Osteocyte (in vitro differentiated cells): ENCODE measurements around the gene DOCK1. TPM values are rescaled to one million over a fixed set of nuclear protein-coding genes. Genes with fewer than 3 reads are reported as not detected.

Experiments
- DNase-seq: peaks from one replicate; pipeline ENCODE4 v3.0.0; 2021; ENCODE audit warnings: mixed read lengths; ENCODE audit not compliant: unreplicated experiment; ENCODE audit errors: extremely low spot score
- H3K27ac Mint-ChIP-seq: one replicate; pipeline ENCODE4 v1.8.0; 2021; ENCODE audit warnings: mild to moderate bottlenecking, mixed read lengths; ENCODE audit not compliant: unreplicated experiment
- H3K27me3 Mint-ChIP-seq: one replicate; pipeline ENCODE4 v1.8.0; 2021; ENCODE audit warnings: mixed read lengths; ENCODE audit not compliant: unreplicated experiment
- H3K36me3 Mint-ChIP-seq: one replicate; pipeline ENCODE4 v1.8.0; 2021; ENCODE audit warnings: mixed read lengths; ENCODE audit not compliant: unreplicated experiment
- H3K4me1 Mint-ChIP-seq: one replicate; pipeline ENCODE4 v1.8.0; 2021; ENCODE audit warnings: mixed read lengths; ENCODE audit not compliant: unreplicated experiment
- H3K4me3 Mint-ChIP-seq: one replicate; pipeline ENCODE4 v1.8.0; 2021; ENCODE audit warnings: mild to moderate bottlenecking, moderate library complexity, mixed read lengths; ENCODE audit not compliant: unreplicated experiment
- H3K9me3 Mint-ChIP-seq: one replicate; pipeline ENCODE4 v1.8.0; 2021; ENCODE audit warnings: mixed read lengths; ENCODE audit not compliant: unreplicated experiment
- total RNA-seq: library from RNA; stranded (reverse); gene quantifications from 2 replicates; pipeline ENCODE4 v1.2.1, GENCODE V29; 2021
- TF ChIP-seq, protein P1 (sequence below): fragments of 200-600 bp; sonication (generic); IDR thresholded peaks from 2 replicates; pipeline ENCODE4 v1.5.0; 2021; ENCODE audit warnings: antibody characterized with exemption, mild to moderate bottlenecking, moderate library complexity

DOCK1 gene
- total RNA-seq, 1 donor from 2014 or later = 66.3 TPM

DNA sequence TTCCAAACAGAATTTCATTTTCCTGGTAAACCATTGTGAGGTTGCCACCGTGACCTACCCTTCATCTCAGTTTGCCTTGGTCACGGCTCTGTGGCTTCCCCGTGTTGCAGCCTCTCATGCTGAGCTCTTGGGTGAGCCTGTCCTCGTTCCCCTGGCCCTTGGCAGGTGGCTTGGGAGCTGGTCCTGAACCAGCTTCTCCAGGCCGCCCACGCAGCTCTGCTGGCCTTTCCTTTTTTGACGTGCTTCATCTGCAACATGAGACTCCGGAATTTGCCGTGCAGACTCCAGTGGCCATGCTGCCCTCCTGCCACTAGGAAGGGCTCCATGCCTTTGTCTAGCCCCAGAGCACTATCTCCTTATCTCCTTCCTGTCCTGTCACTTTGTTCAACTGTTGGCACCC, 550.9 kb downstream of the DOCK1 start:
- Mint-ChIP-seq H3K4me1 (peaks cover 10% of the 10 kb centered on the region), H3K9me3 (peaks cover 7% of the 10 kb centered on the region), H3K4me3 (no peak overlapping the region), H3K27ac (no peak overlapping the region), H3K27me3 (no peaks in the 10 kb centered on the region), H3K36me3 (peaks cover 10% of the 10 kb centered on the region)
- DNase-seq = peak; percentile 79
- TF ChIP-seq, protein P1, sequence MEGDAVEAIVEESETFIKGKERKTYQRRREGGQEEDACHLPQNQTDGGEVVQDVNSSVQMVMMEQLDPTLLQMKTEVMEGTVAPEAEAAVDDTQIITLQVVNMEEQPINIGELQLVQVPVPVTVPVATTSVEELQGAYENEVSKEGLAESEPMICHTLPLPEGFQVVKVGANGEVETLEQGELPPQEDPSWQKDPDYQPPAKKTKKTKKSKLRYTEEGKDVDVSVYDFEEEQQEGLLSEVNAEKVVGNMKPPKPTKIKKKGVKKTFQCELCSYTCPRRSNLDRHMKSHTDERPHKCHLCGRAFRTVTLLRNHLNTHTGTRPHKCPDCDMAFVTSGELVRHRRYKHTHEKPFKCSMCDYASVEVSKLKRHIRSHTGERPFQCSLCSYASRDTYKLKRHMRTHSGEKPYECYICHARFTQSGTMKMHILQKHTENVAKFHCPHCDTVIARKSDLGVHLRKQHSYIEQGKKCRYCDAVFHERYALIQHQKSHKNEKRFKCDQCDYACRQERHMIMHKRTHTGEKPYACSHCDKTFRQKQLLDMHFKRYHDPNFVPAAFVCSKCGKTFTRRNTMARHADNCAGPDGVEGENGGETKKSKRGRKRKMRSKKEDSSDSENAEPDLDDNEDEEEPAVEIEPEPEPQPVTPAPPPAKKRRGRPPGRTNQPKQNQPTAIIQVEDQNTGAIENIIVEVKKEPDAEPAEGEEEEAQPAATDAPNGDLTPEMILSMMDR = no peak

DNA sequence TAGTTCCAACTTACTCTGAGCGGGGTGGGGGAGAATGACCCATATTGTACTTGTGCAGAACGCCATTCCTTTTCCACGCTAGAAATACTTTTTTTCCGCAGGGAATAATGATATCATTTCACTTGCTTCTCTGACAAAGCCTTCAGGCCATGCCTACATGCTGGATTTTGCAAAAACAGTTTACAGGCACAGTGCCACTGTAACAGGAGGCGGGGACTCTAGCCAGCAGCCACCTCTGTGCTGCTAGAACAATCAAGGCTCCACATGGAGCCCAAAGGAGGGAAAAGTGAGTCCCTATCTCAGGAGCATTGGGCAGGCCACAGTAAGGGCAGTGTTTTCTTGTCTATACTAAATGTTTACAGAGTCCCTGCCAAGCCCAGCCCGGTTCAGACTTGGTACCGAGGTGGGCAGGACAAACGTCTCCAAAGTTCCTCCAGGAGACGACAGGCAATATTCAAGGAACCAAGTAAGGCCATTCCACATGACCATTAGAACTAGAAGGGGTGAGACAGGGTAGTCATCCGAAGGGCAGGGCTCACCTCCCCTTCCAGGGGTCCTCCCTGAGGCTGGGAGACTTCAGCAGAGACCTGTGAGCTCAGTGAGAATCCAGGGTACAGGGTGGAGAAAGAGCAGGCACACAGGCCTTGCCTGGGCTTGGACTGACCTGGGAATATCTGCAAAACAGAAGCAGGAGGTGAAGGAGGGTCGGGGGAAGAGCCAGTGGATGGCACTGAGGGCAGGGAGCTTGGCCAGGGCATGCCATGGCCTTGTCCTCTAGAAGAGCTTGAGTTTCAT, 553.0 kb downstream of the DOCK1 start:
- Mint-ChIP-seq H3K9me3 (peaks cover 7% of the 10 kb centered on the region), H3K4me1 (peaks cover 10% of the 10 kb centered on the region), H3K36me3 (peaks cover 2% of the 10 kb centered on the region), H3K27ac (no peak overlapping the region), H3K4me3 (no peak overlapping the region), H3K27me3 (no peaks in the 10 kb centered on the region)
- DNase-seq = peak; percentile 73
- TF ChIP-seq, protein P1 = no peak

DNA sequence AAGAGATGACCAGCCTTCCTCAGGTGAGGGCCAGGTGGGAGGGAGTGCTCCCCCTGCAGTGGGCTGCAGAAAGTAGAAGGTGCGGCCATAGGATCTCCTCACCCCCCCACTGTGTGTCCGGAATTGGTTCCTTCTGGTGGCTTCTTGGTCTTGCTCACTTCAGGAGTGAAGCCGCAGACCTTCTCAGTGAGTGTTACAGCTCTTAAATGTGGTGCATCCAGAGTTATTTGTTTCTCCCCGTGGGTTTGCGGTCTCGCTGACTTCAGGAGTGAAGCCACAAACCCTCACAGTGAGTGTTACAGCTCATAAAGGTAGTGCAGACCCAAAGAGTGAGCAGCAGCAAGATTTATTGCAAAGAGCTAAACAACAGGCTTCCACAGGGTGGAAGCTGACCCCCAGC, 553.6 kb downstream of the DOCK1 start:
- DNase-seq = no peak
- TF ChIP-seq, protein P1 = no peak
- no peaks in the 10 kb centered on the region for H3K27me3 Mint-ChIP-seq
- H3K4me3 Mint-ChIP-seq = no peak overlapping the region
- H3K36me3 Mint-ChIP-seq = peaks cover 2% of the 10 kb centered on the region
- no peak overlapping the region for H3K27ac Mint-ChIP-seq
- H3K4me1 Mint-ChIP-seq = peaks cover 10% of the 10 kb centered on the region
- peaks cover 7% of the 10 kb centered on the region for H3K9me3 Mint-ChIP-seq

DNA sequence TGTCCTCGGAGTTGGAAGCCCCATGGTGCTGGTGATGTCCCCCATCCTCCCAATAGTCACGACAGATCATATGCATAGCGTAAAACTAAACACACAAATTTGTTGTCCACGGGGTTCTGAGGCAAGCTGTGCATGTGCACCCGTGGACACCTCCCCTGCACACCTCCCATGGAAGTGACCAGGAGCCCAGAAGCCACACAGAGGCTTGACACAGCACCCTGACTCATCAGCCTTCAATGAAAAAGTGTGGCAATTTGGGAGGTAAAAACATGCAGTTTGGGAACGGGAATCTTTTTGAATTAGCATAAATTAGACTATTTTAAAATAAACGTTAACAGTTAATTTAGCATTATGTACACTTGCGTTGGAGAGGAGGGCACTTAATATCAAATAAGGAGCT, 554.7 kb downstream of the DOCK1 start:
- H3K36me3 Mint-ChIP-seq = peaks cover 2% of the 10 kb centered on the region
- no peak overlapping the region for H3K4me3 Mint-ChIP-seq
- TF ChIP-seq, protein P1 = no peak
- no peak overlapping the region for H3K27ac Mint-ChIP-seq
- H3K27me3 Mint-ChIP-seq = no peaks in the 10 kb centered on the region
- DNase-seq = peak; percentile 38
- H3K9me3 Mint-ChIP-seq = peaks cover 7% of the 10 kb centered on the region
- peaks cover 10% of the 10 kb centered on the region for H3K4me1 Mint-ChIP-seq

DNA sequence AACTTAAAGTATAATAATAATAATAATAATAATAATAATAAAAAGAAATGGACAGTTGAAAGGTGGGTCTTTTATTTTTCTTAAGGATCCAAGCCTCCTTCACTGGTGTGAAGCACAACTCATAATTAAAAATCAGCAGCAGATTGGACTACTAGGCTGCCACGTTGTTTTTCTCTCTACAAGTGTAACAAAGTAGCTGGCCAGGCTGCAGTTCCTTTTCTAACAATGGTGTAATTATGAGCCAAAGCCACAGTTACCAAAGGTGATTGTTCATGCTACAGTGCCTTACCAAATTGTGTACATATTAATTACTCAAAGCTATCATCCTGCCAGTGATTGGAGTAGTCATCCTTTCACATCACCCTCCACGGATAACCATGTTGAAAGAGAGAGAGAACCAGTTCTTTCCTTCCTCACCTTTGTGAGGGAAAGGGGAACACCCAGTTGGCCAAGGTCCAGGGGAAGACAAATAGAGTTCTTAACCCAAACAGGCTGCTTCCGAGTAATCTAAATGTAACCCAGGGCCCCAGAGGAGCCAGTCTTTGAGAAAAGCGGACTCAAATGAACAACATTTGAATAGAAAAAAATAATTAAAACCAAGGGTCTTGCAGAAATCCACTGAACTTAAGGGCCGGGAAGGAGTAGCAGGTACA, 557.5 kb downstream of the DOCK1 start:
- Mint-ChIP-seq H3K9me3 (peaks cover 7% of the 10 kb centered on the region), H3K4me3 (no peak overlapping the region), H3K4me1 (peaks cover 10% of the 10 kb centered on the region), H3K36me3 (peaks cover 2% of the 10 kb centered on the region), H3K27ac (no peak overlapping the region), H3K27me3 (peaks cover 11% of the 10 kb centered on the region)
- TF ChIP-seq, protein P1 = no peak
- DNase-seq = peak; percentile 34
